GM21360 (cell line): ENCODE data around the gene INTS15.

ENCODE experiments used
- ATAC-seq: cut with Tn5 transposase; IDR thresholded peaks from one replicate; pipeline ENCODE4 v1.9.1; 2021; ENCODE audit warnings: mild to moderate bottlenecking, moderate library complexity; ENCODE audit not compliant: unreplicated experiment

The INTS15 gene

DNA sequence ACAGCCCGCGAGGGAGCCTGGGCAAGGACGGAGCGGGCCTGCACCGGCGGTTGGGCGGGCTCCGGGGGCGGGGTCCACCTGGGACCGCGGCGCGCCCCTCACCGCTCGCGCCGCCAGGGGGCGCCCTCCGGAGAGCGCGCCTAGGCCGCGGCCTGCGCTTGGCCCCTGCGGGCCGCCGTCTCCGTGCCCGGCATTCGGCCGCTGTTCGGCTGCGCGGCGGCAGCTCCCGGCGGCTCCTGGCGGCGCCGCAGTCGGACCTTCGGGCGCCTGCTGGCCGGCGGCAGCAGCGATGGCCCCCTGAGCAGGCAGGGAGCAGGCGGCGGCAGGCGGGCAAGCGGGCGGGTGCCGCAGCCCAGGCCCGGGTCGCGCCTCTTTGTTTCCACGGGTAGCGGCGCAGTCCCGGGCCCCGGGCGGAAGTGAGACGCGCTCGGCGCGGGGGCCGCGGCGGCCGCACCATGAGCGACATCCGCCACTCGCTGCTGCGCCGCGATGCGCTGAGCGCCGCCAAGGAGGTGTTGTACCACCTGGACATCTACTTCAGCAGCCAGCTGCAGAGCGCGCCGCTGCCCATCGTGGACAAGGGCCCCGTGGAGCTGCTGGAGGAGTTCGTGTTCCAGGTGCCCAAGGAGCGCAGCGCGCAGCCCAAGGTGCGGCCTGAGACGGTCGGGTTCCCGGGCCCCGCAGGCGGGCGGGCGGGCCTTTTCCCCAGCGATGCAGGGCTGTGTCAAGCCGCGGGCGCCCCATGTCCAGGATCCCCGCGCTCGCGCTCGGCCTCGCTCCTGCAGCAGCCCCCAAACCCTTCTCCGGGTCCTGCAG, at the start of gene INTS15:
Gene INTS15, plus strand, starts transcription at position 193 of the 816 bp plus-strand sequence. Its CDS starts 263 bp downstream, at position 456.
- peak; percentile 80 for ATAC-seq

DNA sequence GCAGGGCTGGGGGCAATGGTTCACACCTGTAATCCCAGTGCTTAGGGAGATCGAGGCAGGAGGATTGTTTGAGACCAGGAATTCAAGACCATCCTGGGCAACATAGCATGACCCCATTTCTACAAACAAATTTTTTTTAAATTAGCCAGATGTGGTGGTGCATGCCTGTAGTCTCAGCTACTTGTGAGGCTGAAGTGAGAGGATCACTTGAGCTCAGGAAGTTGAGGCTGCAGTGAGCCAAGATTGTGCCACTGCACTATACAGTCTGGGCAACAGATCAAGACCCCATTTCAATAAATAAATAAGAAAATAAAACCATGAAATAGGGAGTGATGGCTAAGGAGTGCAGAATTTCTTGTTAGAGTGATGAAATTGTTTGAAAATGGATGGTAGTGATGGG, 47.5 kb upstream of the INTS15 start:
- ATAC-seq: no peak

DNA sequence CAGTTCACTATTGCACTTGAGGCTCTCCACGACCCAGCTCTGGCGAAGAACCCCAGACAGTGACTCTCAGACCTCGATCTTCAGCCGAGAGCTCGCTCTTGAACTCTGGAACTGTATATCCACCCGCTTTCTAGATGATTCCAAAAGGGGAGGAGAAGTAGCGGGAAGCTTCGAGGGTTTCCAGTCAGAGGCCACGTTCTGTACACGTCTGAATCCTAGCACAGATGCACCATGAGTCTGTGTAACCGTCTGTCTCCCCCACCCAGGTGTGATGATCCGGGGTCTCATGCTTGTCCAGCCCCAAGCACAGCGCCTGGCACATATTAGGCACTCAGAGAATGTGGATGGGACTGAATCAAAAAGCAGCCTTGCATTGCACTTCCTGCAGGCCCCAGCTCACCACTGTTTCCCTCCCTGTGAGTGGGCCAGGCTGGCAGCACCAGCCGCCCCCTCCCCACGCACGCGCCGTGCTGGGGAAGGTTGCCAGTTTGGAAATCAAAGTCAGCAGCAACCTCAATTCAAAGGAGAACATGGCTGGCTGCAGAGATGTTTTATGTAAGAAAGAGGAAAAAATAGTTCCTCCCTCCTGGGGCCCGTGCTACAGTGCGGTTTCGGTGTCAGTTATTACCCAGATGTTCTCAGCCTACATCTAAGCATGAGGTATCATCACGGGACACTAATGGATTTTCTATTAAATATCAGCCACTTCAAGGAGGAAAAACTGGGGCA, 44.3 kb upstream of the INTS15 start:
- no peak for ATAC-seq

DNA sequence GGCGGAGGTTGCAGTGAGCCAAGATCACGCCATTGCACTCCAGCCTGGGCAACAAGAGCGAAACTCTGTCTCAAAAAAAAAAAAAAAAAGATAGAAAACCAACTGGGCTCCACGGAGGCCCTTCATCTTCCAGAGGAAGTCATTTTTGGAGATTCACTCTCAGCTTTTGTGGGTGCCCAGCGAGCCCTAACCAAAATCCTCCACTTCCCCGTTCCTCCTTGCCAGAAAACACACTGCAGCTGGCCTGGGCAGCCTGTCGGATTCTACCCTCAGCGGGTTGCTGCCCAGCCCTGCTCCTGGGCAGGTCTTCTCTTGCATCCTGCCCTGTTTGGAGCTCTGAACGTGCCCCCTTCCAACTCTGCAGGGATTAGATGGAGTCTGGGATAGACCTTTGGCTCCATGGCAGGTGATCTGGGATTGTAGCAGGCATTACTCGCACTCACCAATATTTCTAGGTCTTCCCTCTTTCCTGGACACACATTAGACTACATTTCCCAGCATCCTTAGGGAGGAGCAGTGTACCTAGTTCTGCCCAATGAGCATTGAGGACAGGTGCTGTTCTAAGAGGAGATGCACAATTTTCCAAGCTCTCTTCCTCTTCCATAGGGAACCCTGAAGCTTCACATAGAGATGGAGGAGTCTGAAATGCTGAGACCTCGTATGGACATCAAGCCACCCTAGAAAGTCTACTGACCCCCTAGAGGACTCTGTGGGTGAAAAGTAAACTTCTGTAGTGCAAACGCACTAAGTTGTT, 43.1 kb upstream of the INTS15 start:
- ATAC-seq: no peak

DNA sequence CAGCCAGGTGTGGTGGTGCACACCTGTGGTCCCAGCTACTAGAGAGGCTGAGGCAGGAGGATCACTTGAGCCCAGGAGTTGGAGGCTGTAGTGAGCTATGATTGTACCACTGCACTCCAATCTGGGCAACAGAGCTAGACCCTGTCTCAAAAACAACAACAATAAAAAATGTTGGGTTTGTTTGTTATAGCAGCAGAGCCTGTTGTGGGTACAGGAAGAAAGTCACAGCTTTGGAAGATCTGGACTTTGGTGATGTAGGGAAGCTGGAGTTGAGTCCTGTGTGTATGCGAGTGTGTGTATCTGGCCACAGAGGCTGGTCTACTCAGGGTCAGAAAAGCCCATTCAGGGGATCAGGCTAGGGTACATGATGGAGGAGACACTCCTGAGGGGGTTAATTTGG, 42.4 kb upstream of the INTS15 start:
- no peak for ATAC-seq

DNA sequence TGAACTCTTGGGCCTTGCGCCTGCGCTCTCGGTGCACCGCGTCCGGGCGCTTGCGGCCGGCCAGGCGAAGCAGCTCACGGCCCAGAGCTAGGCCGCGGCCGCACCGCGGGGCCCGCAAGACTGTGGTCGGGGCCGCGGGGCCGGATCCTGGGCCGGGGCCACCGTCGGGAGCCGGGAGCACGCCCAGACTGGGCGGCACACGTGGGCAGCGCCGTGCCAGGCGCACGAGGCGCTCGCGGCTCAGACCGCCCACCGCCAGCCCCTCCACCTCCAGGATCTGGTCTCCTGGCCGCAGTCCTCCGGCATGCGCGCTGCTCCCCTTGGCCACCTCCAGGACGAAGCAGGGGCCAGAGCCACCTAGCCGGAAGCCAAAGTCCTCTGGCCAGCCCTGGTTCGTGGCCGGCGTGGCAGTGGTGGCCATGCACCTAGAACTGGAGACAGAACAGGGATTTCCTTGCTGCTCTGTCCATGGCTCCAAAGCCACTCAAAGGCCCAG, 38.8 kb upstream of the INTS15 start, which contains the start of gene GRID2IP:
Gene GRID2IP, minus strand, starts transcription at position 446 of the 496 bp plus-strand sequence. Its CDS starts 25 bp downstream, at position 421.
- no peak for ATAC-seq

DNA sequence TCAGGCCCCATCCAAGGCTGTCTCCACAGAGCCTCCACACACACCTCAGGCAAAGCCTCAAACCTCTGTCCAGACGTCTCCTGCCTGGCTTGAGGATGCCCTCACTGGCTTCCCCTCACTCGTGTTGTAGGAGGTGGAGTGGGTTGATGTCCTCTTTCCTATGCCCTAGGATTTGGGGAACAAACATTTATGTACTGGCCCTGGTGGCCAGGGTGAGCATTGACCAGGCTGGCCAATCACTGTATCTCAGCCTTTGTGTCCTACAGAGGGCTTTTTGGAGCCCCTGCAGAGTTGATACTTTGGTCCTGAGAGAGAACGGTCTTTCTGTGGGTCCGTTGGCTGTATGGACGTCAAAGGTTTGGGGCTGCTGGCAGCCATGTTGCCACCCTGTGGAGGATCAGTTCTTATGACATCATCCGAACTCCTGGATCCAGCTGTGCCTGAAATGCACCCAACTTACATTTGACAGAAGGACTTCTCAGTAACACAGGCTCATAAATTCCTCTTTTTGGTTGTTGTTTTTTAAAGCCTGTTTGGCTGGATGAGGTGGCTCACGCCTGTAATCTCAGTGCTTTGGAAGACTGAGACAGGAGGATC, 36.3 kb upstream of the INTS15 start:
- ATAC-seq: no peak

DNA sequence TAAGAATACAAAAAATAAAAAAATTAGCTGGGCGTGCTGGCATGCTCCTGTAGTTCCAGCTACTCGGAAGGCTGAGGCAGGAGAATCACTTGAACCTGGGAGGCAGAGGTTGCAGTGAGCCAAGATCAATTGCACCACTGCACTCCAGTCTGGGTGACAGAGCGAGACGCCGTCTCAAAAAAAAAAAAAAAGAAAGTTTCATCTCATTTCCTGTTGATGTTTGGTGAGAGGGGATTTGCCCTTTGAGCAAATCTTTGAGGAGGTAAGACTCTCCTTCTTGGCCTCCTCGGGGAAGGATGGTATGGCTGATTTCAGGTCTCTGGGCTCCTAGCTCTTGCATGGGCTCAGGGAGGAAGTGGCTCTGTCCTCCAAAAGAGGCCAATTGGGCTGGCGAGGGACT, 35.0 kb upstream of the INTS15 start:
- no peak for ATAC-seq

DNA sequence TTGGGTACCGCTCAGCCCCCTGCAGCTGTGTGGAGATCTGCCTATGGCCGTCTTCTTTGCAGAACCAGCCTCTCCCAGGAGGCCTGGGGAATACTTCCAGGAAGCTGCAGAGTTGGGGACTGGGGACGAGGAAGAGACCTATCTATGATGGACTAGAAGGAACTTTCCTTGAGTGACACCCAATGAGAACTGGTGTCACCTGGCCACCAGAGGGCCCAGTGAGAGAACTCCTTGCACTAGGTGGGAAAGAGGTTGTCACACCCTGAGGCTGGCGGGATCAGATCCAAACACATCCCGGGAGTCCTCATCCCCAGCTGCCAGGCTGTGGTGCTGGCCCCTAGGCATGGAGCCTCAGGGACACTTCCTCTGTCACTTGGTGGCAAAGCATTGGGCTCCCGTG, 33.6 kb upstream of the INTS15 start:
- ATAC-seq: no peak

DNA sequence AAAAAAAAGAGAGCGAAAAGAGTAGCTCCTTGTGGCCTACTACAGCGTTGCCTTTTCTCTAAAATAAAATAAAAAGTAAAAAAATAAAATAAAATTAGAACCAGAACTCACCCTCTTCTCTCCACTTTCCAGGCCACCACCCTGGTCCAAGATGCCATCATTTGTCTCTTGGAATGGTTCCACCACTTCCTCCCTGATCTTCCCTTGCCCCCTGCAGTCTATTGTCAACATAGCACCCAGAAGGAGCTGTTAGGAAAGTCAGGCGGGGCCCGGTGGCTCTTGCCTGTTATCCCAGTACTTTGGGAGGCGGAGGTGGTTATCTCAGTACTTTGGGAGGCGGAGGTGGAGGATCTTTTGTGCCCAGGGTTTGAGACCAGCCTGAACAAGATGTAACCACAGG, 31.0 kb upstream of the INTS15 start:
- no peak for ATAC-seq

DNA sequence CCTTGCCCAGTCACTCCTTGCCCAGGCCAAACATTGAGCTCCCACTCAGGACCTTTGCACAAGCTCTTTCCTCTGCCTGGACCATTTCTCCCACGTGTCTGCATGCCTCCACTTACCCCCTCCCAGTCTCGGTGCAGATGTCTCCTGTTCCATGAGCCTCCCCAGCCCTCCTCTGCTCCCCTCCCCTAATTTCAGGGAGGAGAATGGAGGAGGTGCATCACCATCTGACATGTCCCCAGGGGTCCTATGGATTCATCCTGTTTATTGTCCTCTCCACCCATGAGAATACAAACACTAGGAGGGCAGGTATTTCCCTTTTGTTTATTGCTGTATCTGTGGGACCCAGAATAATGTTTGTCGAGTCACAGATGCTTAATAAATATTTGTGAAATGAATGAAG, 29.9 kb upstream of the INTS15 start:
- no peak for ATAC-seq

DNA sequence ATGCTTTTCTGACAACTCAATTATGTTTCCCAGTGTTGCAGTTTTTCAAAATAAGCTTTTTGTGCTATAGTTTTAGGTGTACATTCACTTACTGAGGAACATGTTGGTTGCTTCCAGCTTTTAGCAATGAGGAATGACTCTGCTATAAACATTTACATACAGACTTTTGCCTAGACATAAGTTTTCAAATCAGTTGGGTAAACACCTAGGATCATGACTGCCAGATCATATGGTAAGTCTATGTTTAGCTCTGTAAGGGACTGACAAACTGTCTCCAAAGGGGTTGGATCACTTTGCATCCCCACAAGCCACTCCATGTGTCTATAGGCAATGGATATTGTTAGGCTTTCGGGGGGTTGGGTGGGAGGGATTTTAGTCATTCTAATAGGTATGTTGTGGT, 27.7 kb upstream of the INTS15 start:
- no peak for ATAC-seq

DNA sequence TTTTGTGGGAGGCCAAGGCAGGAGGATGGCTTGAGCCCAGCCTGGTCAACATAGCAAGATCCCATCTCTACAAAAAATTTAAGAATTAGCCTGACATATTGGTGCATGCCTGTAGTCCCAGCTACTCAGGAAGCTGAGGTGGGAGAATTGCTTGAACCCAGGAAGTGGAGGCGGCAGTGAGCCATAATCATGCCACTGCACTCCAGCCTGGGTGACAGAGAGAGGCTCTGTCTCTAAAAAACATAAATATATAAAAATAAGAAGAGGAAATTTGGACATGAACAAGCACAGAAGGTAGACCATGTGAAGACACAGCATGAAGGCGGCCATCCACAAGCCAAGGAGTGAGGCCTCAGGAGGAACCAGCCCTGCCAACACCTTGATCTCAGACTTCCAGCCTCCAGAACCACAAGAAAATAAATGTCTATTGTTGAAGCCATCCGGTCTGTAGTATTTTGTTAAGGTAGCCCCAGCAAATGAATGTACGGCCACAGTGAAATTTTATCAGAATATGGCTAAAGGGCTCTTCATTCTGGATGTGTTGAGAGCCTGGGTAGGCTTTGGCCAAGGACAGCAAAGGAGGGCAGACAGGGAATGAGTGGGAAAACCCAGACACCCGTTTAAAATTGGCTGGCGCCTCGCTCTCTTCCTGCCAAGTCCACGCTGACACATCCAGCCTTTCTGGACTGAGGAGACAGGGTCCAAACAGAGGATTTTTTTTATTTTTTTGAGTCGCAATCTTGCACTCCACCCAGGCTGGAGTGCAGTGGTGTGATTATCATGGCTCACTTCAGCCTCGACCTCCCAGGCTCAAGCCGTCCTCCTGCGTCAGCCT, 25.7 kb upstream of the INTS15 start:
- no peak for ATAC-seq

DNA sequence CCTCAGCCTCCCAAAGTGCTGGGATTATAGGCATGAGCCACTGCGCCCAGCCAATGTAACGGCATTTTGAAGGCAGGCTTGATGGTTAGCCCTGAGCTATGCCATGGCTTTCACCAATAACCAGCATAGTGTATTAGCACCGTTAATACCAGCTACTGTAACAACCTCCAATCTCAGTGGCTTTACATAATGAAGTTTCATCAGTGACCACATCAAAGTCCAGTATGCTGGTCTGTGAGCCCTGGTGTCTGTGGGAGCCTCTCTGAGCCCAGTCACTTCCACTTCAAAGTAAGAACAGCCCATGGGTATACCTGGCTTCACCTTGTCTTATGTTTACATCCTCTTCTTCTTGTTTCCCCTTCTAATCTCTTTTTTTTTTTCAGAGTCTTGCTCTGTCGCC, 24.2 kb upstream of the INTS15 start:
- no peak for ATAC-seq

DNA sequence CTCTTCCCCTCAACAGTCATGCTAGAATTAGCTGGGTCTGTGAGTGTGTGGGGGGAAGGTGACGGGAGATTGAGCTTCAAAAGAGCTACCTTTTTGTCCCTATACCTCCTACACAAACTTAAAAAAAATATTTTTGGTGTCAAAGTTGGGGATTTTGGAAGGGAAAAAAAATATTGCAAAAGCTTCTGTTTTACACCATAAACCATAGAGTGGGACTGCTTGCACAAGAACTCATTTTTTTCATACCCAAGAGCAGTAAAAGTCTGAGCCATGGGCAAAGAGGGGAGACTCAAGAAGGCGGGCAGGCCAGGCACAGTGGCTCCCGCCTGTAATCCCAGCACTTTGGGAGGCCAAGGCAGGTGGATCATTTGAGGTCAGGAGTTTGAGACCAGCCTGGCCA, 21.9 kb upstream of the INTS15 start:
- ATAC-seq: no peak

DNA sequence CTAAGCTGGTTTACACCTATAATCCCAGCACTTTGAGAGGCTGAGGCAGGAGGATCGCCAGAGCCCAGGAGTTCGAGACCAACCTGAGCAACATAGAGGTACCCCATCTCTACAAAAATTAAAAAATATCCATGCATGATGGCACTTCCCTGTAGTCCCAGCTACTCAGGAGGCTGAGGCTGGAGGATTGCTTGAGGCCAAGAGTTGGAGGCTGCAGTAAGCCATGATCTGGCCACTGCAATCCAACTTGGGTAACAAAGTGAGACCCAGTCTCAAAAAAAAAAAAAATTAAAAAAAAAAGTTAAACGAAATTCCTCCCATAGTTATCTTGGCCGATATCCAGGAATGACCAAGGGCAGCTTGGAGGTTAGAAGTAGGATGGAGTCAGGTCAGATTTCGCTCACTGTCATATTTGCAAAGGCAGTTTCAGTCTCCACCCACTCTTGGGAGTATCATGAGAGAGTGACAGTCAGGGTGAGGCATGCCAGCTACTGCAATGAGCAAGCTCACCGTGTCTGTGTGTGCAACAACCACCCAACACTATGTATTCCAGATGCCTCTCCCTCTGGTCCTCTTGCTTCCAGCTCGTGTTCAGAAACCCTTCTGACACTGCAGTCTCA, 18.6 kb upstream of the INTS15 start:
- no peak for ATAC-seq

DNA sequence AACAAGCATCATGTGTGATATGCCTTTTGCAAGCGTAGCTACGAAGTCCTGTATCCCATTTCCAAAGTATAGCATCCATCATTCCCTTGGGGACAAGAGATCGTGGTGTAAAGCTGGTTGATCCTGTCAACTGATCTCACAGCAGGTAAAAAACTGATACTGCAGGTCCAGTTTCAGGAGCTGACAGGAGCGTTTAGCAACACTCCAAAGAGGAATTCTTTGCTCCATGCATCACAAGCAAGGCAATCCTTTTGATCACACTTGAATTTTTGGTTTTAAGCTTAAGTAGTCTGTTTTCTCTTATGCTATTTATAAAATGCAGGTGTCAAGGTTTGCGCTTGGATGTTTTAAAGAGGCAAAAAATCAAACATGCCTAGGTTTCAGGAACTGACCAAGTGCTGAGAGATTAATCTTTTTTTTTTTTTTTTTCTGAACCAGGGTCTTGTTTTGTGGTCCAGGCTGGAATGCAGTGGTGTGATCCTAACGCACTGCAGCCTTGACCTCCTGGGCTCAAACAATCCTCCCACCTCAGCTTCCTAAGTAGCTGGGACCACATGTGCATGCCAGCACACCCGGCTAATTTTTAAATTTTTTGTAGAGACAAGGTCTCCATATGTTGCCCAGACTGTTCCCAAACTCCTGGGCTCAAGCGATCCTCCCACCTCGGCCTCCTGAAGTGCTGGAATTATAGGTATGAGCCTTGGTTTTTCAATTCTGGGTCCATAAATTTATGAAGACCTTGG, 14.4 kb upstream of the INTS15 start:
- ATAC-seq: no peak

DNA sequence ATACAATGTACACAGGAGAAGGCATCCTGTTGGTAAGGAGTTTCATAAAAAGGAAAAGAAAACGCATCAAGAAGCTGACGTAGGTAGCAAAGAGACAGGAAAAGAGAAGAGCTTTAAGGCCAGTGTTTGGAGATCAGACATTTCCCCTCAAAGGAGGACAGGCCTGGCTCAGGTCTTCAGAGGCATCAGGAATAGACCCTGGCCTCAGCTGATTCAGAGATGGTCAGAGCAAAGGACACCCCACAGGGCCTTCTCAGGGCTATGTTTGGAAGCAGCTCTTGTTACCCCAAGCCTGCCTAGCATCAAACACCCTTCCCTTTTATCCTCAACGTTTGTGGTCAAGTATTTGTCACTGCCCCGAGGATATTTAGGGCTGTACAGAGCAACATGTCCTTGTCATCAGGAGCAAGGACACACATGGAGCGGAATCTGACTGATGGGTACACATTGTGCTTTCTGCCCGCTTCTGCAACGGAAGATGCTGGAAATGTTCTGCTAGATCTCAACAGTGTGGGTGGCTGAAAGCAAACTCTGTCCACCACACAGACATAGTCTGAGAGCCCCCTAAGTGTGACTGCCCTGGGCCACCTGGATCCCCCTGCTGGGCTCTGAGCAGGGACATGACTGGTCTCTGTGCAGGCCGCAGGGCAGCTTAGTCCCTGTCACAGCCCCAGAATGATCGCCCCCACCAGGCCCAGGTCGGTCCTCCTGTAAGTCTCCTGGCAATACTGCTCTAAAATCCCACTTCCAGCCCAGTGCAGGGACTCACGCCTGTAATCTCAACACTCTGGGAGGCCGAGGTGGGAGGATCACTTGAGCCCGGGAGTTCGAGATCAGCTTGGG, 13.6 kb upstream of the INTS15 start:
- no peak for ATAC-seq
